HPDE6-E6E7 (cell line): ENCODE measurements around the gene FREM2.

Experiments
- DNase-seq: peaks from one replicate; pipeline ENCODE4 v3.0.0; 2011; ENCODE audit warnings: missing footprints; ENCODE audit errors: extremely low spot score

The FREM2 gene

DNA sequence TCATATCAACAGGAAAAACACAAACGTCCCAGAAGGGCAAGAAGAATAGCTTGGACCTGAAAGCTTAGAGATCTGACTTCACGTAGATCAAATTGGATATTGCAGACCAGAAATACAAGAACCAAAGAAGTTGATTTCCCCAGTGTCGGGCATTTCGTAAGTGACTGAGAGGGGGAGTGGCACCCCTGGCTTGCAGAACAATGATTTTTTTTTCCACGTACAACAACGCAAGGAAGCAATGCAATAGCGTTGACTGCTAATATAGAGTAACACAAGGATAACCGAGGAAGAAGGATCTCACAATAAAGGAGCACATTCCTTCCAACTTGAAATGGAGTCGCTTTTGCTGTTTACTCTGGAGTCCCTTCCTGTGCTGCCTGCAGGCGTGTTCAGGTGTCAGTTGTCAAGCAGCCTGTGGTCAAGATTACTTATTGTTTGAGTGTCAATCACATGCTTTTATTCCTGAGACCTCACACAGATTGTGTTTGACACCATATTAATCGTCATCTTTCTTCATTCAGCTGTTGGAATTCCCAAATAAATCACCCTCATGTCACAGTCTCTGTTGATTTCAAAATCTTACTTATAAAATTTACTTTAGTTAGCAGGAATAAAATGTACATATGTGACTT is 139.4 kb downstream of the FREM2 start:
- DNase-seq, result no peak

DNA sequence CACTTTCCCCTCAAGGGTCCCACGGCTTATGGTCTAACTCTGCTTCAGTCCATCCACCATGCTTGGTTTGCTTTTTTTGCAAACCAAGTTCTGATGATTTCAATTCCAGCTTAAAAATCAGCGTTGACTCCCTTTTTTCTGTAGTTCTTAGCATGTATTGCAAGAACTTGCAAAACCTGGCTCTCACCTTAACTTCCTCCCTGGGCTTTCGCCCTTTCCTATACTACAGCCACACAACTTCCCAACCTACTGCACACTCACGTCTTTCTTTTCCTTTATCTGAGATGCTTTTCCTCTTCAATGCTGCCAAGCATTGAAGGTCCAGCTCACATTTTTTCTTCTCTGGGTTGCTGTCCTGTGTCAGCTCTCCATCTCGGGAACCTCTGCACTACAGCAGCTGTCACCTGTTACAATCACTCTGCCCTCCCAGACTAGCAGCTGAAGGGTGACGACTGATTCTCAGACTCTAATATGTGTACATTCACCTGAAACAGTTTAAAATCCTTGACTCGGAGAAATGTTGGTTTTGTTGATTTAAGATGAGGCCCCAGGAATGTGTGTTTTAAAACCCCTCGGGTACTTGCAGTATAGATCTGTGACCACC is 143.7 kb downstream of the FREM2 start:
- no peak for DNase-seq

DNA sequence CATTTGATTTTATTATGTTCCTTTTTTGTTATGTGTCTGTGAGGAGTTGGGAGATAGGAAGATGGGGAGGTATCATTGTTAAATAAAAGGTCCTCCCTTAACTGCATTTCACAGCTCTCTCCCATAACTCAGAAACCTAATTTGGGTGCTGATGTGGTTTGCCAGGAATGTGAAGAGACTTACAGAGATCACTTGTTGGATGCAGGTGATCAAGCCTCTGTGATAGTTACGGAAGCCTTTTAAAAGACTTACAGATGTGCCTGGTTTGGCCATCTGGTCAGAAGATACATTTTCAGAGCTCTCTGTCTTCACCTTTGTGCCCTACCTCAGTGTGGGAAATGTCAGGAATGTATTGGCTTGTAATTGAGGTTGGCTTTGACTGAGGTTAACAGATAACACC is 157.7 kb downstream of the FREM2 start:
- no peak for DNase-seq

DNA sequence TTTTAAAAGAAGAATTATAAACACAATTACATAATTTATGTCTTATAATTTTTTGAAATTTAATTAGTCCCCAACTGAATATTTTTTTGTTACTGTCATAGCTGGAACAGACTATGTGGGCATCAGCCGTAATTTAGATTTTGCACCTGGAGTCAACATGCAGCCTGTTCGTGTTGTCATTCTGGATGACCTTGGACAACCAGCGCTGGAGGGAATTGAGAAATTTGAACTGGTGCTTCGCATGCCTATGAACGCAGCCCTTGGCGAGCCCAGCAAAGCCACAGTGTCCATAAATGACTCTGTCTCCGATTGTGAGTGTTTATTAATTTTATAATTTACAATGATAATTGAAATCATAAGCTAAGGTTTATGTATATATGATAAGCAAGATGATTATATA is 161.5 kb downstream of the FREM2 start:
- DNase-seq, result no peak

DNA sequence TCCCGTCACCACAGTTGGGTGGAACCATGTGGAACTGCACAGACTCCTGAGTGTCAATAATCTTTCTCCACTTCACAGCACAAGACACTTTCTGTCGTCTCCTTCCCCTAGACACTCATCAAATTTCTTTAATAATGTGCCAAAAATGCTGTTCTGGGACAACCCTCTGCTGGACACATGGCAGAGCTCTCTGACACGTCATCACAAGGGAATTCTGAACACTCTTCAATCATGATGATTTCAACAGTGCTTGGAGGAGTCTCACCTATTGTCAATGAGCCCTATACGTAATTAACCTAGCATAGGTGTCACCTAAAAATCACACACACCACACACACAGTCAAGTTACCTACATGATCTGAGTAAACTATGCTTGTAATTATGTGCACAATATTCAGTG is 162.4 kb downstream of the FREM2 start:
- DNase-seq, result no peak

DNA sequence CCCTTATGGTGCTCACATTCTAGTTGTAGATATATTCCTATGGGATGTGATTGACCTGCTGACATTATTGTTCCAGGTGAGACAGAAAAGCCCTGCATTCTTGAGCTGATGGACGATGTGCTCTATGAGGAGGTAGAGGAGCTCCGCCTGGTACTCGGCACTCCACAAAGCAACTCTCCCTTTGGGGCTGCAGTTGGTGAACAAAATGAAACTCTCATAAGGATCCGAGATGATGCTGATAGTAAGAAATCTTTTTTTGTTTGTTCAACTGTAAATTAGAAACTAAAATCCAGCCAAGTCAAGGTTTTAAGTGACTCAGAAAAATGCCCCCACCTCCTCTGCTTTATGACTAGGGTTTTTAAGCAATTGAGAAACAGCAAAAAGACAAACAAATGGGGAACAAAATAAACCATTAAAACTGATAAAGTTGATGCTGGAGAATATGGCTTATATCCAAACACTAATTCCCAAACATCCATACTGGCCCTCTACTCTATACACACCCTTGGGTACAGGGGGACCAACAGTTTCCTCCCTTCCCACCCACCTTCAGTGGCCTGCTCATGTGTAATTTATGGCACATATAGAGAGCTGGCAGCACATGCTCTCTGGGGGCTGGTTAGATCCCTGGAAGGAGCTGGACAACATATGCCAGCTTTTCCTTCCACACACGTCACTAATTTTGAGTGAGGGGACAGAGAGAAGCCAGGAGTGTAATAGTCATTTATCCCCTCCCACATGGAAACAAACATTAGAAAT is 164.2 kb downstream of the FREM2 start:
- no peak for DNase-seq

DNA sequence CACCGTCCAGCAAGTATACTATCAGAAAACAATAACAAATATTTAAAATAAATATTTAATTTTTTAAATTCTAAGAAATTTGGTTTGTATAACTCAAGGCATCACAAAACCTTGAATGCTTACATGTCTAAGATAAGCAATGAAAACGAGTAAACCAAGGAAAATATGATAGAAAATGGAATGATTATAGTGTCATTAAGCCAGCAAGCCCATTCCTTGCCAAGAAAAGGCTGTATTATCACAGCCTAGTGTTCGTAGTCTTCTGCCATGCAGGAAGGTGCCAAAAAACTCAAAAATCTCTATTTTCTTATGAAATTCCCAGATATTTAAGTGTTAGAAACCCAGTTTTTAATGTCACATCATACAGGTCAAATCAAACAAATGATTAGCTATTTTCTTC is 167.3 kb downstream of the FREM2 start:
- DNase-seq, result no peak

DNA sequence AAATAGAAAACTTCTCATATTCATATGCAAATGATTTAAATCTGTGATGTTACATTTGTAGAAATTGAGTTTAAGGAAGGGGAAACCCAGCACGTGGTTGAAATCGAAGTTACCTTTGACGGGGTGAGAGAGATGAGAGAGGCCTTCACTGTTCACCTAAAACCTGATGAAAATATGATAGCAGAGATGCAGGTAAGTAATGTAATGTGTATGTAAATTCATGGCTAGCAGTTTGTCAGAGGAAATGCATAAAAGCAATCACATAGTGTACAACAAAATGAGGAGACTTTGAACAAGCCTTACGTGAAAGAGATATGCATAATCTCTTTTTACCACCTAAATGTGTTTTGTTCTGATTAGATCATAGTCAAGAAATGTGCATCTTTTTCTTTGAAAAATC is 169.2 kb downstream of the FREM2 start:
- no peak for DNase-seq

DNA sequence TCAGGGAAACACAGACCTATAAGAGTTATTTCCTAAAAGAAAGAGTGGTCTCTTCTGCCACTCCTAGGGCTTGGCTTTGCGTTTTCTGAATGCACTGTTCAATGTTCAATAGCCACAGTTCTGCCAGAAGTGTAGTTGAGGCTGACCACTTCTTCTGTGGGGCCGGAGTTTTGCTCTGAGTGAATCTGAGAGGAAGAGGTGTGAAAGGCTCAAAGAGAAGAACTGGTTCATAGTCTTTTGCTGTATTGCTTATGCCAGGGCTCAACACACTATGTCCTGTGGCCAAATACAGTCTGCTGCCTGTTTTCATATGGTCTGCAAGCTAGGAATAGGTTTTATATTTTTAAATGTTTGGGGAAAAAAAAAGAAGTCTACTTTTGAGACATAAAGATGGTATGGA is 175.6 kb downstream of the FREM2 start:
- no peak for DNase-seq

DNA sequence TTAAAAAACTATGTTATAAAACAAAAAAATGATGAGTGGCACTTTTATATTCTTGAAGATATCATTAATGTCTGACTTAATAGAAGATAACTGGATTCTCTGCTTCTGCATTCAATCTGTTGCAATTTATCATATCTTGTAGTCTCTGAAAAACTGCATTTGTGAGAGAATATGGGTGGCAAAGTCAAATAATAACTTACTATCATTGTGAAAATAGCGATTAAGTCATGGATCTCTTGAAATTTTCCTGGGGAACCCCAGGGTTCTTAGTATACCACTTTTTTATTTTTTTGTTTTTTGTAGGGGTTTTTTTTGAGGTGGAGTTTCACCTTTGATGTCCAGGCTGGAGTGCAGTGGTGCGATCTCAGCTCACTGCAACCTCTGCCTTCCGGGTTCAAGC is 176.7 kb downstream of the FREM2 start:
- no peak for DNase-seq

DNA sequence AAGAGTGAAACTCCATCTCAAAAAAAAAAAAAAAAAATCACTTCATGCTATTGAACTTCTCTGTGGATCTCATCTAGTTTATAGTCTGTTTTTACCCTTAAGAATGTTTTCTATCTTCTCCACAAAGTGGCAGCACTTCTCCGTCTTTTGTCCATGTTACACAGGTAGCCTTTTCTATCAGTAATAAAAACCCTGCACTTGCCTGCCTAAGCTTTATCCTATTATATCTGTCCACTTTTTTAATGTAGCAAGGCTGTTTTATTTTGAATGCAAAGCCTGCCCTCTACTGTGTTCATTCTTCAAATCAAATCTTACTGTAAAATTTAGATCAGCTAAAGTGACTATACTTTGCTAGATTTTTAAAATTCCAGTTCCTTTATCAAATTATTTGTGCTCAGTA is 179.8 kb downstream of the FREM2 start:
- no peak for DNase-seq

DNA sequence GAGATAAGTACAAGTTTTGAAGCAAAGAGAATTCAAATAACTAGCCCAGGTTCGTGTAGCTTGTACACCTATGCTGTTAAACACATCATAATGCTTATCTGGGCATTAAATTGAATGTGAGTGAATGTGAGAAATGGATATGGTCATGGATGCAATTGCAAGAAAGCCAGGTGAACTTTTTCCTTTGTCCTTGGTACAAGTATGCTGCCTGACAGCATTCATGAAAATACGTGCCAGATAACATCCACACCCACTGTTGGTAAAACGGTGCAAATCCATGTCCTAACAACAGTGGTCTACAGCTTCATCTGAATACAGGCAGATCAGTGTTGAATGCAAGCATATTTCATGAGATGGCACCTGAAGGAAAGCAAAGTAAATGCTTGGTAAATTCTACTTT is 181.5 kb downstream of the FREM2 start:
- no peak for DNase-seq

DNA sequence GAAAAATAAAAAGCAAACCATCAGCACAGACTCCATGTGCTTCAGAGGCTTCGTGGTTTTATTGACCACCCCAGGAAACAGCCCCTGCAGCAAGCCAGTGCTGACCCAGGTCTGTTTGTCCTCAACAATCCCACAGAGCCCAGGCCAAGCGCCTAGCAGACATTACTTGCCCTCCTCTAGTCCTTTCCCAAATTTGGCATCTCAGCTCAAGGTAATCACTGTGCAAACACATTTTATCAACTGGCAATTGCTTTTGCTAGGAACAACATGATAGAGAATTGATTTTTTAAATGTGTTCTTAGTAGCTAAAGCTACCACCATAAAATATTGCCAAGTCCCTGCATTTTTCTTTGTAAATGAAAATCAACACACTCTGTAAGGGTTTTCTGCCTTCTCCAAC is 182.0 kb downstream of the FREM2 start:
- DNase-seq, result no peak

DNA sequence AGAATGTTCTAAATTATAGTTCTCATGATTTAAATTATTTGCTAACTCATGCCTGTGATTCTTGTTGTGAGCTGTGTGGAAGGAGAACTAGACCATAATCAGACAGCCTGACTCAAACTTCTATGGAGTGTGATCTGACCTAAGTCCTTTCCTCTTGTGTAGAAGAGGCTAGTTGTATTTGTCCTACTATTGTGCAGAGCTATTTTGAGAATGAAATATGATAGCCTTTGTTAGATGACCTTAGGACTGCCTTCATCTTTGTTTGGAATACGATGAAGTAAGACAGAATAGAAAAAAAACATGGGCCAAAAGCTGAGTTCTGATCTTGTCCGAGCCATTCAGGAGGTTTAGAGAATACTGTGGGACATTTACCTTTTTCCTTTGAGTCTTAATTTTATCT is 184.4 kb downstream of the FREM2 start:
- no peak for DNase-seq

DNA sequence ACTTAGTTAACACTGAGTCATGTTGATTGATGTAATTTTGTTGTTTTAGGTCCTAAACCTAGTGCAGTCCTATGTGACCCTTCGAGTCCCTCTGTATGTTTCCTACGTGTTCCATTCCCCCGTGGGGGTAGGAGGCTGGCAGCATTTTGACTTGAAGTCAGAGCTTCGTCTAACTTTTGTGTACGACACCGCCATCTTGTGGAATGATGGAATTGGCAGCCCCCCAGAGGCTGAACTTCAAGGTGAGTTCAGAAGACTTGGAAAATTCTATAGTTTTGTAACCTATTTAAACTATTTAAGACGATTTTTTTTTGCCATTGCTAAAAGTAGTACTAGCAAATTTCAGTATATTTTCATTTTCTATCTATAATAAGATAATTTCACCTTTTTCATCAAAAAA is 185.8 kb downstream of the FREM2 start:
- no peak for DNase-seq

DNA sequence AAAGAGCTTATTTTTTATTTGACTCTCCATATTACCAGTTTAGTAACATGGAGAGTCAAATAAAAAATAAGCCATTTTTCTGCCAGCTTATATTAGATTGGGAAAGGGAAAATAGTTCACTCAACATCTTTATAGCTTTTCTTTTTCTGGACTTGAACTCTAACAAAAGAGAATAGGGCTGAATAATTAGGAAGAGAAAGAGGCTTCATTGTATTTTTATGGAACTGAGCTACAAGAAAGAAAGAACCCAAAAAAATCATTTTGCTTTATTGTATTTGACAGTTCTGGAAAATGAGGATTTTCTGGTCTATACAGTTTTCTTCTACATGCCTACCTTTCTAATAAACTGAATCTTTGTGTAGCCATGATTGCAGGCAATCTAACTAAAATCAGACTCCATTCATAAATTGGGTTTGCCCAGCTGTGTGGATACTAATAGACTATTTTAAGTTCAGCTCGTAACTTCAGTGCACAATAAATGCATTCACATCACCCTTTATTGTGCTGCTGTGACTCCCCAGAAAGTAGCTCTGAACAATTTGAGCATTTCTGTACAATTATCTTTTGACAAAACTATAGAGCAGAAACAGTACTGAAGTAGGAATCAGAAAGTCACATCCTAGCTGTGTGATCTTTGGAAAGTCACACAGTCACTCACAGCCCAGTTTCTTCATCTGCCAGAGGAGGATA is 188.5 kb downstream of the FREM2 start:
- no peak for DNase-seq

DNA sequence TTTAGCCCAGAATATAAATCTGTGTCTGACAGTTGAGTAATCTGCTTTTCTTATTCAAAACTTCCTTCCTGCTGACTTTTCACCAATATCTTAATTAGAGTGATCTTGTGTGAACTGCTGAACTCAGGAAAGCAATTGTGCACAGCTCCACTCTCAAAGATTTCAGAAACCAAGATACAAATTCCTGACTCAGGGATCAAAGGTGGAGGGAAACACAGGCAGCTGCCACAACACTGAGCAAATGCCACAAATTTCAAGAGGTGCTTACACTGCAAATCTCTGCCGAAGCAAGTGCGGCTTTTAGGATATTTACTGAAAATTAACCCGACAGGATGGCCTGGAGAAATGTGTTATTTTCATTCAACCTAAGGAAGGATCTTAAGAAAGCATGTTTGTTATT is 192.4 kb downstream of the FREM2 start:
- no peak for DNase-seq

DNA sequence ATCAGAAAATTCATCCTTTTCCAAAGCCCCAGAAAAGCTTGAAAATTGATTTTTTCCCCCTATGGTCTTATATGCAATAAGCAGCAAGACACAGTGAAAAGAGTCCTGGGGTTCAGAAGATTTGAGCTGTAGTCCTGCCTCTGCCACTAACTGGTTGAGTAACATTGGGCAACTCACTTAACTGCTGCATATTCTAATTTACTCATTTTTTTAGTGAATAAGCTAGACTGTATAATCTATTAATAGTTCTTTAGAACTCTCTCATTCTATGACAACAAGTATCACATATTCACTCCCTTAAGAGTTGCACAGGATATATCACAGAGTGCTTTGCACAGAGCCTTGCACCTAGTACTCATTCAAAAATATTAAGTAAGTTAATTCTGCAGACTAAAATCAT is 192.9 kb downstream of the FREM2 start:
- no peak for DNase-seq

DNA sequence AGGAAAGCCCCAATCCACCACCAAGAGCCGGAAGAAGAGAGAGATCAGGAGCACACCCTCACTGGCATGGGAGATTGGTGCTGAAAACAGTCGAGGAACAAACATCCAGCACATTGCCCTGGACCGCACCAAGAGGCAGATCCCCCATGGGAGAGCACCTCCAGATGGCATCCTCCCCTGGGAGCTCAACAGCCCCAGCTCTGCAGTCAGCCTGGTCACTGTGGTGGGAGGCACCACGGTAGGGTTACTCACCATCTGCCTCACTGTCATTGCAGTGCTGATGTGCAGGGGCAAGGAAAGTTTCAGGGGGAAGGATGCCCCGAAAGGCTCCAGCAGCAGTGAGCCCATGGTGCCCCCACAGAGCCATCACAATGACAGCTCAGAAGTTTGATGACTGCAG is 193.5 kb downstream of the FREM2 start:
- DNase-seq, result no peak

DNA sequence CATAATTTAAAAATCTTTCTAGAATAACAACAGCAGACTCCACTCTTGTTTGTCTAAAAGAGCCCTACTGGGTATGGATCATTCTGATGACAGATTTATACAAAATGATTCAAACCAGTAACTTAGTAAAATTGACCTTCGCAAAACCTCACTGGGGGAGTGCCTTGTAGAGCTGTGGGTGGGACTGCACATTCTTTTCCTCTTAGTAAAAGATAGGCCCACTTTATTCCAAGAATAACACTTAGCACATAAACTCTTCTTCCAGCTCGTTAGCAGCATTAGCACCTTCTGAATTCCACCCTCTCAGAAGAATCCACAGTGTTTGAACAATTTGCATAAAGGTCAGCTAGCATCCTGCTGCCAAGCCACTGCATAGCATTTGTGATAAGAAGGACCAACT is 196.9 kb downstream of the FREM2 start:
- no peak for DNase-seq

DNA sequence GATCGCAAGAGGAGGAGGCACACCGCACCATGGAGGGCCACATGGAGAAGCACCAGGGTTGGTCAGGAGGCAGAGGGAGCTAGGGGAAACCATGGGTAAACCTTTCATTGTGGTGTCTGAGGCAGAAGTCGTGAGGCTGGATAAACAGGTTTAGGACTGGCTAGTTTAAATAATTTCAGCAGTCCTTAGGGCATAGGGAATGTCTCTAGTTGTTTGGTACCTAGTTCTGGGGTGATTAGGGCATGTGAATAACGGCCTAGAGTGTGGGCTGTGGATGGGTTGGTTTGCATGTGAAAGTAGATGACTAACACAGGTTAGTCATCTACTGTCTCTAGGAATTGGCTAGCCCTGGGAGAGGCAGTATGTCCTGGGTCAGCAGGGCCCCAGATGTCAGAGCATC is 201.4 kb downstream of the FREM2 start:
- peak; percentile 5 for DNase-seq

DNA sequence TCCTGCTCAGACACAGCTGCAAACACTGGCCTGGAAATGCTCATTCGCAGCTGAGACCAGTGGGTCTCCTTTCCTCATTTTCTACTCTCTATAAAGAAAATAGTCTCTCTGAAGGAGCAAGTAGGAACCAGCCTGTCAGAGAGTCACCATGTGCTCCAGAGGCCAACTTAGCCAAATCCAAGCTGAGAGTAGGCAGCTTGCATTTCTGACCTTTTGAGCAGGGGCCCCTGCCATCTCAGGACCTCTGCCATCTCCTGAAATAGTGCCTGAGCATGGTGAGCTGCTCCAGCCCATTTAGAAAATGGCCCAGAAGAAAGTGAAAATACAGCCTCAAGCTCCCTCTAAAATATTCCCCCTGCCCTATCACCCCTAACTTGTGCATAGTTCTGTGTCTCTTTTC is 208.2 kb downstream of the FREM2 start:
- DNase-seq, result no peak

DNA sequence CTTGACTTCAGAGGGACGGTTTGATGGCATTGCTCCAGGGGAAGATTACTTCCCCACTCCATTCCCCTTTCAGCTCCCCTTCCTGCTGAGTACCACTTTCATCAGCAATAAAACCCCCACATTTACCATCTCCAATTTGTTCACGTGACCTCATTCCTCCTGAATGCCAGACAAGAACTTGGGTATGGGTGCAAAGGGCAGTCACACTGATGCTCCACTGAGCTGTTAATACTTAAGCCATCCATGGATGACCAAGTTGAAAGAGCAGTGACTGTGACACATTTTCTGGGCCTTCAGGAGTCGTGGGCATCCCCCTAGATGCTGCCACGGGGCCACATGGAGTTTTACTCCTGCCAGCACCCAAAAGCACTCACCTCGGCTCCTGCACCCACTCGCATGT is 210.6 kb downstream of the FREM2 start:
- no peak for DNase-seq
